AG10803 (cell line): ENCODE results near the gene TTPAL.

Experiments
- DNase-seq: peaks from one replicate; pipeline ENCODE4 v3.0.0; 2010; ENCODE audit warnings: low read depth
- H3K4me3 ChIP-seq: 2 replicates; pipeline ENCODE4 v1.5.1; 2011; ENCODE audit warnings: mild to moderate bottlenecking, low read length, control low read depth
- CTCF ChIP-seq: conservative IDR thresholded peaks from 2 replicates; pipeline ENCODE4 v1.5.1; 2011; ENCODE audit warnings: mild to moderate bottlenecking, low read length, control low read depth, inconsistent platforms

TTPAL gene

GRCh38 chr20:44542890-44543289 is 67.2 kb downstream of the TTPAL start:
- DNase-seq, result no peak

DNA sequence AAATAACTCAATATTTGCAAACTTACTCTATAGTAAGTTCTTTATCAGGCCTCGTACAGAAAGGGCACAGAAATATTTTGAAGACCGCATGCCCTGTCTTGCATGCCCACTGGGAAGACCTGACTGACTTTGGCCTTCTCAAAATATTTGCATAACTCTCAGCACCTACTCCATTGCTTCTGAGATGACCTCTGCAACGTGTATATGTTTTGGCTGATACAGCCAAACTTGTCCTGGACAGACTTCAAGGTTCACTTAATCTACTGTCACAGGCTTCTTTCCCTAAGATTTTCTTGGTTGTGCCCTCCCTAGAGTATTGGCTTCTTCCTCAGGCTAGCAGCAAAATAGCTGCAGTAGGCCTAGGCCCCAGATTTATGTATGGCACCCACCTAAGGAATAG is 67.7 kb downstream of the TTPAL start:
- no peak for DNase-seq
- no peak for TF ChIP-seq CTCF
- no peak overlapping the region for H3K4me3 ChIP-seq

More at GRCh38 chr20:44542890-44543289, 67.2 kb downstream of the TTPAL start:
- no peak overlapping the region for H3K4me3 ChIP-seq
- no peak for TF ChIP-seq CTCF
